Measurements from ENCODE around the gene CHD3. TPM values are rescaled to one million over a fixed set of nuclear protein-coding genes. Genes with fewer than 3 reads are reported as not detected.

CHD3 gene
- total and polyA plus RNA-seq, 8 donors, result 35.9 to 143 (median 45.3) TPM

GRCh38 chr17:7929158-7930023 lies 40.8 kb downstream of the CHD3 start, which contains the start of gene KCNAB3:
TSS of gene KCNAB3 (minus strand) at chr17:7929856. CDS start at chr17:7929435, 421 bp downstream.
- no peak for FAIRE-seq
- ATAC-seq, result no peak
- Histone ChIP-seq H3K4me1 (peaks cover 0 to 13% (median 11%) of the 10 kb centered on the region in 3 donors), H3K36me3 (no peaks in the 10 kb centered on the region), H3K27ac (no peak within 1 kb of the TSS), H3K27me3 (no peaks in the 10 kb centered on the region), H3K4me3 (no peak within 1 kb of the TSS), H3K9me3 (no peaks in the 10 kb centered on the region)
- TF ChIP-seq CTCF (IDR thresholded peaks at IDR 0.05), result no peak
- intact Hi-C loops (cut with DNase I), result no loop called here
- 68 to 69% methylated on average over 58 to 67 of the region's 67 CpGs for whole genome bisulfite sequencing, 2 donors
- DNase-seq, result no peak

- no peak for DNase-seq
- Histone ChIP-seq H3K4me3 (peak overlapping the region; percentile 56 to 90 (median 70)), H3K9me3 (no peaks in the 10 kb centered on the region), H3K27ac (peak overlapping the region in 3 of 4 donors; percentile 23 to 71 (median 68)), H3K4me1 (peaks cover 0 to 13% (median 11%) of the 10 kb centered on the region in 3 donors), H3K36me3 (no peaks in the 10 kb centered on the region), H3K27me3 (no peaks in the 10 kb centered on the region)
- no peak for FAIRE-seq
- ATAC-seq, result no peak
- WGBS, 2 donors, result 40% methylated on average over 20 of the region's 20 CpGs
- no peak for TF ChIP-seq CTCF (IDR thresholded peaks at IDR 0.05)
- intact Hi-C loops (cut with DNase I), result no loop called here
Observed at GRCh38 chr17:7930841-7931631, 42.4 kb downstream of the CHD3 start.

GRCh38 chr17:7931709-7932482 lies 43.3 kb downstream of the CHD3 start, which contains the start of the genes CNTROB and TRAPPC1:
TSS of gene CNTROB (plus strand) at chr17:7932206. CDS start at chr17:7933080, 874 bp downstream.
TSS of gene TRAPPC1 (minus strand) at chr17:7931946. CDS start at chr17:7931829, 117 bp downstream.
- peak; percentile 98 to 100 (median 100) for DNase-seq
- FAIRE-seq, result peak; percentile 69
- H3K27me3 ChIP-seq, result no peaks in the 10 kb centered on the region
- H3K4me1 ChIP-seq, result peaks cover 0 to 13% (median 11%) of the 10 kb centered on the region in 3 donors
- peak within 1 kb of the TSS; percentile 56 to 90 (median 70) for H3K4me3 ChIP-seq
- WGBS, 2 donors, result 0 to 1% methylated on average over 54 to 55 of the region's 55 CpGs
- peak within 1 kb of the TSS in 3 of 4 donors; percentile 23 to 71 (median 68) for H3K27ac ChIP-seq
- intact Hi-C loops (cut with DNase I), result no loop called here
- ATAC-seq, result peak; percentile 98 to 99 (median 99)
- H3K36me3 ChIP-seq, result peaks cover 0 to 6% (median 0%) of the 10 kb centered on the region in 3 donors
- no peaks in the 10 kb centered on the region for H3K9me3 ChIP-seq
- no peak for TF ChIP-seq CTCF (IDR thresholded peaks at IDR 0.05)

- FAIRE-seq (no peak), DNase-seq (no peak), ATAC-seq (peak; percentile 14 to 49 (median 35))
- peak overlapping the region in 2 of 4 donors; percentile 26 to 38 for H3K27ac ChIP-seq
- H3K4me1 ChIP-seq, result peaks cover 0 to 13% (median 11%) of the 10 kb centered on the region in 3 donors
- no peak for TF ChIP-seq CTCF (IDR thresholded peaks at IDR 0.05)
- WGBS, 2 donors, result 0% methylated on average over 17 of the region's 17 CpGs
- peaks cover 0 to 7% (median 0%) of the 10 kb centered on the region in 3 donors for H3K36me3 ChIP-seq
- intact Hi-C loops (cut with DNase I), result no loop called here
- peak overlapping the region; percentile 56 to 90 (median 70) for H3K4me3 ChIP-seq
- H3K9me3 ChIP-seq, result no peaks in the 10 kb centered on the region
- H3K27me3 ChIP-seq, result no peaks in the 10 kb centered on the region
Observed at GRCh38 chr17:7932483-7932891, 43.9 kb downstream of the CHD3 start.

Data from pancreas (tissue), 10 donors.